DND-41 (cell line): ENCODE measurements around the gene SLC37A4.
A peak's percentile ranks its signal among the peaks of the same experiment; 100 is the strongest.

Experiments
- ATAC-seq: fragments of 200-7000 bp; cut with Tn5 transposase; 3 replicates; pipeline ENCODE4 v1.9.1; 2021; ENCODE audit warnings: low read depth; ENCODE audit not compliant: insufficient read depth
- DNase-seq: peaks from one replicate; pipeline ENCODE4 v3.0.0-alpha.2; 2020
- H2AFZ ChIP-seq: 2 replicates; pipeline ENCODE4 v1.6.0; 2012; ENCODE audit warnings: low read depth, low read length
- H3K27ac ChIP-seq: 2 replicates; pipeline ENCODE4 v1.5.1; 2012; ENCODE audit warnings: low read length, inconsistent platforms
- H3K27me3 ChIP-seq: fragments of 200-600 bp; sonication (generic); 2 replicates; pipeline ENCODE4 v1.6.0; 2012; ENCODE audit warnings: low read length, mild to moderate bottlenecking, inconsistent platforms; ENCODE audit not compliant: insufficient read depth, poor library complexity
- H3K36me3 ChIP-seq: 2 replicates; pipeline ENCODE4 v1.5.1; 2012; ENCODE audit warnings: low read length, inconsistent platforms; ENCODE audit not compliant: insufficient read depth
- H3K4me1 ChIP-seq: 2 replicates; pipeline ENCODE4 v1.5.1; 2012; ENCODE audit warnings: mild to moderate bottlenecking, low read length; ENCODE audit not compliant: insufficient read depth
- H3K4me2 ChIP-seq: 2 replicates; pipeline ENCODE4 v1.6.0; 2012; ENCODE audit warnings: mild to moderate bottlenecking, moderate library complexity, low read length, inconsistent platforms; ENCODE audit not compliant: insufficient read depth
- H3K4me3 ChIP-seq, 2 experiments: fragments of 200-600 bp in 1 of 2; shearing (Covaris generic) in 1 of 2; 2 replicates each; pipeline ENCODE4 v1.5.1; 2012 to 2016; ENCODE audit warnings: inconsistent platforms in 2 of 2, low read length in 2 of 2, mild to moderate bottlenecking in 2 of 2, low read depth in 1 of 2, moderate library complexity in 1 of 2
- H3K79me2 ChIP-seq: 2 replicates; pipeline ENCODE4 v1.6.0; 2012; ENCODE audit warnings: low read length, inconsistent platforms; ENCODE audit not compliant: insufficient read depth
- H3K9ac ChIP-seq: 2 replicates; pipeline ENCODE4 v1.6.0; 2012; ENCODE audit warnings: low read depth, mild to moderate bottlenecking, inconsistent platforms, low read length, moderate library complexity
- H3K9me3 ChIP-seq: 2 replicates; pipeline ENCODE4 v1.5.1; 2012; ENCODE audit warnings: low read length, moderate library complexity, mild to moderate bottlenecking, inconsistent platforms; ENCODE audit not compliant: insufficient read depth, severe bottlenecking
- H4K20me1 ChIP-seq: 2 replicates; pipeline ENCODE4 v1.6.0; 2012; ENCODE audit warnings: low read length; ENCODE audit not compliant: insufficient read depth
- CTCF ChIP-seq: IDR thresholded peaks from 2 replicates; pipeline ENCODE4 v1.5.1; 2012; ENCODE audit warnings: borderline replicate concordance, low read length, moderate library complexity, mild to moderate bottlenecking; ENCODE audit not compliant: poor library complexity, severe bottlenecking; ENCODE audit errors: extremely low read depth
- EZH2 ChIP-seq: IDR thresholded peaks from 3 replicates; pipeline ENCODE4 v1.6.1; 2012; ENCODE audit warnings: borderline replicate concordance, low read depth, mild to moderate bottlenecking, moderate library complexity, low read length, inconsistent platforms; ENCODE audit not compliant: severe bottlenecking

Gene SLC37A4

GRCh38 chr11:119067371-119068222 is 36.9 kb upstream of the SLC37A4 start, which contains the start of gene VPS11:
TSS of gene VPS11 (plus strand) at chr11:119067818. CDS start at chr11:119067824, 6 bp downstream.
- Histone ChIP-seq H3K79me2 (peaks cover 63% of the 10 kb centered on the region), H3K4me2 (peak within 1 kb of the TSS; percentile 82), H4K20me1 (no peaks in the 10 kb centered on the region), H3K9me3 (no peaks in the 10 kb centered on the region), H2AFZ (peak within 1 kb of the TSS; percentile 98), H3K4me3 (peak within 1 kb of the TSS; percentile 84 to 92), H3K4me1 (peaks cover 35% of the 10 kb centered on the region), H3K27me3 (no peaks in the 10 kb centered on the region), H3K27ac (peak within 1 kb of the TSS; percentile 92), H3K9ac (peak within 1 kb of the TSS; percentile 83), H3K36me3 (peaks cover 31% of the 10 kb centered on the region)
- no peak for TF ChIP-seq CTCF
- TF ChIP-seq EZH2: no peak
- peak; percentile 98 for ATAC-seq
- DNase-seq: peak; percentile 97

- H3K27me3 ChIP-seq: no peaks in the 10 kb centered on the region
- ATAC-seq (peak; percentile 27; the same call in 1 of the 3 replicates), DNase-seq (peak; percentile 53)
- H2AFZ ChIP-seq: no peak overlapping the region
- 0 out of 4 replicates have a peak overlapping the region, but pooled peaks of 1 of the 2 experiments have one; percentile 6 for H3K4me3 ChIP-seq
- H3K79me2 ChIP-seq: peaks cover 59% of the 10 kb centered on the region
- TF ChIP-seq EZH2 (no peak), CTCF (peak; percentile 69)
- H3K27ac ChIP-seq: no peak overlapping the region; the same call in 1 of the 2 replicates
- H3K4me1 ChIP-seq: peaks cover 35% of the 10 kb centered on the region
- H3K4me2 ChIP-seq: 0 out of 2 replicates have a peak overlapping the region, but pooled peaks have one; percentile 82
- H3K9ac ChIP-seq: no peak overlapping the region
- H4K20me1 ChIP-seq: no peaks in the 10 kb centered on the region
- no peaks in the 10 kb centered on the region for H3K9me3 ChIP-seq
- H3K36me3 ChIP-seq: peaks cover 12% of the 10 kb centered on the region
Measured at GRCh38 chr11:119065369-119065768, 34.7 kb upstream of the SLC37A4 start.

GRCh38 chr11:119062779-119063178 is 32.1 kb upstream of the SLC37A4 start:
- Histone ChIP-seq H3K4me3 (no peak overlapping the region), H4K20me1 (no peaks in the 10 kb centered on the region), H3K79me2 (peaks cover 43% of the 10 kb centered on the region), H3K27ac (no peak overlapping the region), H3K9ac (no peak overlapping the region), H3K4me1 (peaks cover 26% of the 10 kb centered on the region), H2AFZ (no peak overlapping the region), H3K9me3 (no peaks in the 10 kb centered on the region), H3K27me3 (no peaks in the 10 kb centered on the region), H3K4me2 (no peak overlapping the region), H3K36me3 (no peaks in the 10 kb centered on the region)
- no peak for TF ChIP-seq EZH2
- no peak for TF ChIP-seq CTCF
- DNase-seq (no peak), ATAC-seq (no peak)
